IMR-90 (cell line): ENCODE results near the gene TNS1. TPM values are rescaled to one million over a fixed set of nuclear protein-coding genes. Genes with fewer than 3 reads are reported as not detected.

ENCODE experiments used
- ATAC-seq: fragments of 200-7000 bp; cut with Tn5 transposase; 2 replicates; pipeline ENCODE4 v1.9.1; 2020; ENCODE audit warnings: low read depth, mild to moderate bottlenecking, moderate library complexity
- BruUV-seq: library from RNA; stranded (reverse); fragments of 400-500 nt; replicated peaks from 2 replicates; lab custom pipeline; 2021; lab: Mats Ljungman, UMichigan
- CTCF ChIA-PET: fragments of 300-600 bp; formaldehyde crosslinking; extraction: SDS; loops from one replicate; lab custom pipeline; 2021; ENCODE audit warnings: antibody characterized with exemption; lab: Yijun Ruan, JAX
- POLR2A ChIA-PET: fragments of 300-600 bp; sonication (Branson Sonifier 250); formaldehyde crosslinking; loops from one replicate; lab custom pipeline; 2022; ENCODE audit warnings: antibody characterized with exemption; ENCODE audit not compliant: unreplicated experiment; lab: Charles Lee
- DNase-seq: peaks from one replicate; pipeline ENCODE4 v3.0.0; 2013
- H2AFZ ChIP-seq: replicated peaks from 2 replicates; pipeline ENCODE3; 2013; ENCODE audit warnings: low read length, mild to moderate bottlenecking; ENCODE audit not compliant: poor library complexity
- H2AK5ac ChIP-seq: 2 replicates; pipeline ENCODE4 v1.6.1; 2013; ENCODE audit warnings: low read depth, low read length, inconsistent platforms
- H2AK9ac ChIP-seq: replicated peaks from 2 replicates; pipeline ENCODE3; 2013; ENCODE audit warnings: mild to moderate bottlenecking, low read depth, low read length, moderate library complexity; ENCODE audit not compliant: poor library complexity
- H2BK120ac ChIP-seq: 2 replicates; pipeline ENCODE4 v1.6.1; 2013; ENCODE audit warnings: low read depth, low read length, inconsistent platforms
- H2BK15ac ChIP-seq: 3 replicates; pipeline ENCODE4 v1.6.1; 2013; ENCODE audit warnings: low read depth, low read length, inconsistent platforms
- H2BK20ac ChIP-seq: 2 replicates; pipeline ENCODE4 v1.6.1; 2013; ENCODE audit warnings: low read depth, mild to moderate bottlenecking, inconsistent platforms, low read length, moderate library complexity
- H2BK5ac ChIP-seq: 2 replicates; pipeline ENCODE4 v1.6.1; 2013; ENCODE audit warnings: mild to moderate bottlenecking, low read depth, low read length, inconsistent platforms; ENCODE audit not compliant: poor library complexity, severe bottlenecking
- H3K14ac ChIP-seq: replicated peaks from 2 replicates; pipeline ENCODE4 v1.6.1; 2013; ENCODE audit warnings: low read depth, low read length, inconsistent platforms
- H3K18ac ChIP-seq: 2 replicates; pipeline ENCODE4 v1.6.1; 2013; ENCODE audit warnings: low read depth, low read length, control low read depth
- H3K23ac ChIP-seq: 2 replicates; pipeline ENCODE4 v1.6.1; 2013; ENCODE audit warnings: low read depth, low read length, inconsistent platforms
- H3K27ac ChIP-seq: 2 replicates; pipeline ENCODE4 v1.5.1; 2013; ENCODE audit warnings: mild to moderate bottlenecking, control low read depth, low read length; ENCODE audit not compliant: insufficient read depth
- H3K27me3 ChIP-seq: 2 replicates; pipeline ENCODE4 v1.6.1; 2013; ENCODE audit warnings: low read length; ENCODE audit not compliant: control insufficient read depth, insufficient read depth
- H3K36me3 ChIP-seq: 2 replicates; pipeline ENCODE4 v1.6.1; 2013; ENCODE audit warnings: low read length, mixed read lengths; ENCODE audit not compliant: control insufficient read depth, insufficient read depth
- H3K4ac ChIP-seq: 2 replicates; pipeline ENCODE4 v1.6.1; 2013; ENCODE audit warnings: low read depth, low read length, inconsistent platforms
- H3K4me1 ChIP-seq: 2 replicates; pipeline ENCODE4 v1.6.1; 2013; ENCODE audit warnings: low read length, mixed read lengths; ENCODE audit not compliant: control insufficient read depth, insufficient read depth
- H3K4me2 ChIP-seq: 2 replicates; pipeline ENCODE4 v1.6.1; 2013; ENCODE audit warnings: low read depth, mild to moderate bottlenecking, control low read depth, low read length, moderate library complexity
- H3K4me3 ChIP-seq: 2 replicates; pipeline ENCODE4 v1.5.1; 2013; ENCODE audit warnings: low read depth, mild to moderate bottlenecking, control low read depth, low read length, moderate library complexity; ENCODE audit not compliant: insufficient read depth
- H3K56ac ChIP-seq: 2 replicates; pipeline ENCODE4 v1.6.1; 2013; ENCODE audit warnings: low read length, inconsistent platforms; ENCODE audit not compliant: insufficient read depth; ENCODE audit errors: extremely low read depth
- H3K79me1 ChIP-seq, 2 experiments: 2 replicates each; pipeline ENCODE4 v1.6.1; 2013; ENCODE audit warnings: low read length in 2 of 2, inconsistent platforms in 1 of 2, low read depth in 1 of 2
- H3K9ac ChIP-seq: 2 replicates; pipeline ENCODE4 v1.6.1; 2013; ENCODE audit warnings: low read depth, low read length, control low read depth
- H3K9me1 ChIP-seq: 2 replicates; pipeline ENCODE4 v1.6.1; 2013; ENCODE audit warnings: low read length, inconsistent platforms; ENCODE audit not compliant: insufficient read depth
- H3K9me3 ChIP-seq: 2 replicates; pipeline ENCODE4 v1.6.1; 2013; ENCODE audit warnings: low read length; ENCODE audit not compliant: control insufficient read depth, insufficient read depth
- H4K20me1 ChIP-seq: 2 replicates; pipeline ENCODE4 v1.6.1; 2013; ENCODE audit warnings: low read length, inconsistent platforms; ENCODE audit not compliant: insufficient read depth
- H4K5ac ChIP-seq: 2 replicates; pipeline ENCODE4 v1.6.1; 2013; ENCODE audit warnings: mild to moderate bottlenecking, low read depth, low read length, control low read depth
- H4K8ac ChIP-seq, 2 experiments: 2 replicates each; pipeline ENCODE4 v1.6.1; 2013; ENCODE audit warnings: low read depth in 2 of 2, low read length in 2 of 2, control low read depth in 1 of 2, inconsistent platforms in 1 of 2
- H4K91ac ChIP-seq: 2 replicates; pipeline ENCODE4 v1.6.1; 2013; ENCODE audit warnings: low read depth, low read length, inconsistent platforms; ENCODE audit not compliant: insufficient read depth
- BHLHE40 ChIP-seq: fragments of 150-350 bp; IDR thresholded peaks from 2 replicates; pipeline ENCODE4 v1.6.1; 2016; ENCODE audit warnings: mild to moderate bottlenecking, low read depth, low read length
- CEBPB ChIP-seq: IDR thresholded peaks from 2 replicates; pipeline ENCODE4 v1.6.1; 2012; ENCODE audit warnings: low read depth, low read length, improper control_type of control experiment
- CHD1 ChIP-seq: IDR thresholded peaks from 2 replicates; pipeline ENCODE4 v1.6.1; 2012; ENCODE audit warnings: low read depth, low read length, improper control_type of control experiment
- CTCF ChIP-seq: conservative IDR thresholded peaks from 2 replicates; pipeline ENCODE4 v1.5.1; 2012; ENCODE audit warnings: mild to moderate bottlenecking, low read depth, low read length, improper control_type of control experiment
- FOS ChIP-seq: fragments of 150-350 bp; IDR thresholded peaks from 2 replicates; pipeline ENCODE4 v1.6.1; 2016; ENCODE audit warnings: low read depth, low read length
- MAFK ChIP-seq: IDR thresholded peaks from 2 replicates; pipeline ENCODE4 v1.6.1; 2012; ENCODE audit warnings: low read depth, low read length, improper control_type of control experiment
- MAZ ChIP-seq: IDR thresholded peaks from 2 replicates; pipeline ENCODE4 v1.6.1; 2012; ENCODE audit warnings: low read depth, mild to moderate bottlenecking, low read length, improper control_type of control experiment, moderate library complexity, borderline replicate concordance
- NFE2L2 ChIP-seq: fragments of 150-350 bp; IDR thresholded peaks from 2 replicates; pipeline ENCODE4 v1.6.1; 2016; ENCODE audit warnings: low read depth, mild to moderate bottlenecking, low read length
- RAD21 ChIP-seq: IDR thresholded peaks from 2 replicates; pipeline ENCODE4 v1.6.1; 2012; ENCODE audit warnings: low read length, improper control_type of control experiment
- RCOR1 ChIP-seq: IDR thresholded peaks from 2 replicates; pipeline ENCODE4 v1.6.1; 2012; ENCODE audit warnings: mild to moderate bottlenecking, low read length, improper control_type of control experiment; ENCODE audit not compliant: insufficient replicate concordance
- RFX5 ChIP-seq: IDR thresholded peaks from 2 replicates; pipeline ENCODE4 v1.8.0; 2012; ENCODE audit warnings: low read depth, mild to moderate bottlenecking, low read length, moderate library complexity
- SMC3 ChIP-seq: fragments of 150-350 bp; IDR thresholded peaks from 2 replicates; pipeline ENCODE4 v1.6.1; 2016; ENCODE audit warnings: low read depth, mild to moderate bottlenecking, antibody characterized with exemption, low read length, moderate library complexity
- USF2 ChIP-seq: fragments of 150-350 bp; IDR thresholded peaks from 2 replicates; pipeline ENCODE4 v1.6.1; 2017; ENCODE audit warnings: mild to moderate bottlenecking, antibody characterized with exemption, low read length, low read depth
- WGBS, 2 experiments: methylation state at CpG; one replicate each; pipeline versions ENCODE4 v1.1.5 to v1.1.7; 2013; ENCODE audit warnings: missing lambda C conversion rate in 2 of 2; ENCODE audit not compliant: insufficient read length in 1 of 2; ENCODE audit errors: extremely low coverage in 2 of 2; 5-methylcytosine and 5-hydroxymethylcytosine counted together
- dilution Hi-C: fragments of 300-500 bp; cut with HindIII; formaldehyde crosslinking; loops from one replicate; pipeline ENCODE4 v1.14.3; 2018; ENCODE audit warnings: low sequenced_read_pairs; ENCODE audit not compliant: unreplicated experiment
- in situ Hi-C: fragments of 300-500 bp; cut with MboI; formaldehyde crosslinking; loops from 3 replicates; pipeline ENCODE4 v1.14.3; 2019; ENCODE audit warnings: low sequenced_read_pairs, inconsistent platforms, mixed read lengths
- intact Hi-C: fragments of 100-400 bp; cut with micrococcal nuclease; formaldehyde crosslinking; loops from 2 replicates; pipeline ENCODE4 v1.10.0; 2022
- polyA plus RNA-seq, 3 experiments: library from polyadenylated mRNA; depleted of rRNA; stranded (reverse); fragments of >200 nt; gene quantifications; 2 replicates each; pipeline ENCODE4 v1.2.3, GENCODE V29; 2012; ENCODE audit warnings: low replicate concordance in 1 of 3
- total RNA-seq: library from RNA; depleted of rRNA; stranded (reverse); fragments of >200 nt; gene quantifications from 2 replicates; pipeline ENCODE4 v1.2.3, GENCODE V29; 2012

The TNS1 gene
- total and polyA plus RNA-seq, 2 of the 4 experiments (the other 2 are of a cell fraction) = 41.1 to 45.2 TPM

GRCh38 chr2:217912098-217913024 is 90.4 kb downstream of the TNS1 start:
- dilution Hi-C loops = no loop called here
- H3K9me1 ChIP-seq = peaks cover 32% of the 10 kb centered on the region
- TF ChIP-seq CHD1 (no peak), RCOR1 (no peak), MAFK (no peak), FOS (no peak), SMC3 (no peak), NFE2L2 (no peak), MAZ (no peak), RFX5 (no peak), BHLHE40 (no peak), CEBPB (no peak), CTCF (no peak), USF2 (no peak), RAD21 (no peak)

More at GRCh38 chr2:217912098-217913024, 90.4 kb downstream of the TNS1 start:
- H3K4me2 ChIP-seq = no peak overlapping the region
- no peak overlapping the region for H4K5ac ChIP-seq
- in situ Hi-C loops = no loop called here
- H2BK120ac ChIP-seq = no peak overlapping the region
- peaks cover 36% of the 10 kb centered on the region for H3K4me1 ChIP-seq
- peak overlapping the region; percentile 72; the same call in 1 of the 2 replicates for H2AK5ac ChIP-seq
- H4K20me1 ChIP-seq = peaks cover 26% of the 10 kb centered on the region
- intact Hi-C loops = no loop called here
- no peak overlapping the region for H3K56ac ChIP-seq
- peak overlapping the region; percentile 10; the same call in 1 of the 2 replicates for H3K27ac ChIP-seq
- H3K18ac ChIP-seq = no peak overlapping the region
- H4K8ac ChIP-seq = 0 out of 4 replicates have a peak overlapping the region, but pooled peaks of 1 of the 2 experiments have one; percentile 27
- no peak overlapping the region for H3K4ac ChIP-seq
- WGBS, 2 experiments = 81% methylated on average over 4 of the region's 25 CpGs; no CpG with 5 or more reads in 1 of the 2 experiments
- ChIA-PET POLR2A (no interaction called here), CTCF (no interaction called here)
- H3K79me1 ChIP-seq = peaks cover 32 to 91% of the 10 kb centered on the region in 2 experiments; a peak in 3 of 4 replicates
- H3K23ac ChIP-seq = 0 out of 2 replicates have a peak overlapping the region, but pooled peaks have one; percentile 37
- peaks cover 6% of the 10 kb centered on the region for H3K36me3 ChIP-seq
- DNase-seq = no peak
- H2BK5ac ChIP-seq = peak overlapping the region; percentile 38
- H3K9ac ChIP-seq = no peak overlapping the region; the same call in 1 of the 2 replicates
- no peak for ATAC-seq
- no peak overlapping the region for H2BK20ac ChIP-seq
- no peaks in the 10 kb centered on the region for H3K27me3 ChIP-seq
- 0 out of 2 replicates have a peak overlapping the region, but pooled peaks have one; percentile 76 for H3K14ac ChIP-seq
- no peak overlapping the region for H3K4me3 ChIP-seq
- no peak overlapping the region for H2AK9ac ChIP-seq
- no peak overlapping the region for H2AFZ ChIP-seq
- H2BK15ac ChIP-seq = no peak overlapping the region; the same call in 2 of the 3 replicates
- no peak overlapping the region for H4K91ac ChIP-seq
- BruUV-seq = no TSS peak
- H3K9me3 ChIP-seq = no peaks in the 10 kb centered on the region
